ENCODE measurements around the gene PSD2.

DNA sequence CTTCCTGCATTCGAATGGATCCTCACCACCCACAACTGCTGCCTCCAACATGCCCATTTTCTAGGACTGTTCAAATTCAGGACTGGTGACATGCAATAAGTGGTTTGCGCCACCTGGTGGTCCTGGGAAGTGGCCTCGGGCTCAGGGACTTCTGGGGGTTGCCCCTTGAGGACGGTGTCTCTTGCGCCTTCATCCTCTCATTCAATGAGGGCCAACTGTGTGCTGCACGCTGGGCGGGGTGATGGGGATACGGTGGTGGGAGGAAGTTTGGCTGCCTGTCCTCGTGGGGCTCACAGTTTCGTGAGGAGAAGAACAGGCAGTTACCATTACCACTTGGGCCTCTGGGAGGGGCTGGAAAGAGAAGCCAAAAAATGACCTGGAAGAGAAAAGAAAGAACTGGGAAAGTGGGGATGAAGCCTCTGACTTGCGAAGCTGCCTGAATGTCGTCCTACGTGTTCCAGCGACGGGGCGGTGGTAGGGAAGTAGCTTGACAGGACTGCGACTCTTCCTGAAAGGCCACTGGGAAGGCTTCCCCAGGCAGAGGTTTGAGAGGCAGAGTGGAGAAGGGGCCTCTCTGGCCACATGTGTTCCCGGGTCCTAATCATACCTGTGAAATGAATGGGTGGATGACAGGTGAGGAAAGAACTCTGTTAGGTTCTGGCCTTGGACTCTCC is 49.0 kb downstream of the PSD2 start:
- TF ChIP-seq, protein P1, sequence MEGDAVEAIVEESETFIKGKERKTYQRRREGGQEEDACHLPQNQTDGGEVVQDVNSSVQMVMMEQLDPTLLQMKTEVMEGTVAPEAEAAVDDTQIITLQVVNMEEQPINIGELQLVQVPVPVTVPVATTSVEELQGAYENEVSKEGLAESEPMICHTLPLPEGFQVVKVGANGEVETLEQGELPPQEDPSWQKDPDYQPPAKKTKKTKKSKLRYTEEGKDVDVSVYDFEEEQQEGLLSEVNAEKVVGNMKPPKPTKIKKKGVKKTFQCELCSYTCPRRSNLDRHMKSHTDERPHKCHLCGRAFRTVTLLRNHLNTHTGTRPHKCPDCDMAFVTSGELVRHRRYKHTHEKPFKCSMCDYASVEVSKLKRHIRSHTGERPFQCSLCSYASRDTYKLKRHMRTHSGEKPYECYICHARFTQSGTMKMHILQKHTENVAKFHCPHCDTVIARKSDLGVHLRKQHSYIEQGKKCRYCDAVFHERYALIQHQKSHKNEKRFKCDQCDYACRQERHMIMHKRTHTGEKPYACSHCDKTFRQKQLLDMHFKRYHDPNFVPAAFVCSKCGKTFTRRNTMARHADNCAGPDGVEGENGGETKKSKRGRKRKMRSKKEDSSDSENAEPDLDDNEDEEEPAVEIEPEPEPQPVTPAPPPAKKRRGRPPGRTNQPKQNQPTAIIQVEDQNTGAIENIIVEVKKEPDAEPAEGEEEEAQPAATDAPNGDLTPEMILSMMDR (IDR thresholded peaks at IDR 0.05), result peak; percentile 49 to 78 (median 66)
- no peak for TF ChIP-seq POLR2A (IDR thresholded peaks at IDR 0.05)

Measured in heart left ventricle (tissue), 13 donors.